ENCODE data around the gene PGLYRP2.

PGLYRP2 gene

DNA sequence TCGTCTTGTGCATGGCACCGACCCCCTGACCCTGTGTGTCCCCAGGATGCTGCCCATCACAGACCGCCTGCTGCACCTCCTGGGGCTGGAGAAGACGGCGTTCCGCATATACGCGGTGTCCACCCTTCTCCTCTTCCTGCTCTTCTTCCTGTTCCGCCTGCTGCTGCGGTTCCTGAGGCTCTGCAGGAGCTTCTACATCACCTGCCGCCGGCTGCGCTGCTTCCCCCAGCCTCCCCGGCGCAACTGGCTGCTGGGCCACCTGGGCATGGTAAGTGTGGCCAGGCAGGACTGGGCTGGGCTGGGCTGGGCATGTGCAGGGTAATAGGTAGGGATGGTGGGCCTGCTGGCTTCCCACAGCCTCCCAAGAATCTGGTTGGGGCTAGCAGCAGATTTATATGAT, 46.0 kb upstream of the PGLYRP2 start:
- Histone ChIP-seq H3K36me3 (replicated peaks; ENCODE audit: low read depth, low read length) (no peaks in the 10 kb centered on the region), H3K4me2 (ENCODE audit: low read length) (no peak overlapping the region), H3K9ac (ENCODE audit: low read length) (no peak overlapping the region), H2AFZ (ENCODE audit: low read depth, low read length) (no peak overlapping the region), H3K27me3 (ENCODE audit: low read depth, low read length) (0 out of 2 replicates have a peak, but pooled peaks cover 4% of the 10 kb centered on the region), H3K9me3 (ENCODE audit: insufficient read depth, low read length) (0 out of 2 replicates have a peak, but pooled peaks cover 1% of the 10 kb centered on the region), H3K79me2 (ENCODE audit: low read length) (no peaks in the 10 kb centered on the region), H3K4me3 (ENCODE audit: low read length) (no peak overlapping the region), H3K4me1 (ENCODE audit: low read length) (no peaks in the 10 kb centered on the region), H3K27ac (ENCODE audit: low read length) (no peak overlapping the region), H4K20me1 (ENCODE audit: insufficient read depth, low read length) (no peaks in the 10 kb centered on the region)
- TF ChIP-seq, protein P1, sequence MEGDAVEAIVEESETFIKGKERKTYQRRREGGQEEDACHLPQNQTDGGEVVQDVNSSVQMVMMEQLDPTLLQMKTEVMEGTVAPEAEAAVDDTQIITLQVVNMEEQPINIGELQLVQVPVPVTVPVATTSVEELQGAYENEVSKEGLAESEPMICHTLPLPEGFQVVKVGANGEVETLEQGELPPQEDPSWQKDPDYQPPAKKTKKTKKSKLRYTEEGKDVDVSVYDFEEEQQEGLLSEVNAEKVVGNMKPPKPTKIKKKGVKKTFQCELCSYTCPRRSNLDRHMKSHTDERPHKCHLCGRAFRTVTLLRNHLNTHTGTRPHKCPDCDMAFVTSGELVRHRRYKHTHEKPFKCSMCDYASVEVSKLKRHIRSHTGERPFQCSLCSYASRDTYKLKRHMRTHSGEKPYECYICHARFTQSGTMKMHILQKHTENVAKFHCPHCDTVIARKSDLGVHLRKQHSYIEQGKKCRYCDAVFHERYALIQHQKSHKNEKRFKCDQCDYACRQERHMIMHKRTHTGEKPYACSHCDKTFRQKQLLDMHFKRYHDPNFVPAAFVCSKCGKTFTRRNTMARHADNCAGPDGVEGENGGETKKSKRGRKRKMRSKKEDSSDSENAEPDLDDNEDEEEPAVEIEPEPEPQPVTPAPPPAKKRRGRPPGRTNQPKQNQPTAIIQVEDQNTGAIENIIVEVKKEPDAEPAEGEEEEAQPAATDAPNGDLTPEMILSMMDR (IDR thresholded peaks at IDR 0.05; ENCODE audit: low read depth, low read length), result no peak
- TF ChIP-seq EZH2phosphoT487 (IDR thresholded peaks at IDR 0.05; ENCODE audit: low read depth), result no peak

DNA sequence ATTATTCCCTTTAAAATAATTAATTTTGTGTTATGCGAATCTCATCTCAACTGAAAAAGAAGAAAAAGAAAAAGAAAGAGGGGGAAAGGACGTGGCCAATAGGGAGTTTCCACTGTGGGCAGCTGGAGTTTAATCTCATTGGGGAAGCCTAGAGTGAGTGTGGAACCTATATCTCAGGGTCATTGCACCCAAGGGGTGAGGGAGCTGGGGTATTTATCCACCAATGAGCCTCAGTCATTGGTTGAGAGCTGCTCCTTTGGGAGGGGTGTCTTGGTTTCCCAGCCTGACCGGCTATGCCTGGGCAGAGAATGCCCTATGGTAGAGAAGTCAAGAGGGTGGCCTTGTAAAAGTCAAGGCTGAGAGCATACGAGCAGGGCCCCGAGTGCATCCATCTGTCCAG, 45.5 kb upstream of the PGLYRP2 start:
- no peak for TF ChIP-seq EZH2phosphoT487 (IDR thresholded peaks at IDR 0.05; ENCODE audit: low read depth)
- TF ChIP-seq, protein P1 (IDR thresholded peaks at IDR 0.05; ENCODE audit: low read depth, low read length), result no peak
- no peak overlapping the region for H3K27ac ChIP-seq (ENCODE audit: low read length)
- H4K20me1 ChIP-seq (ENCODE audit: insufficient read depth, low read length), result no peaks in the 10 kb centered on the region
- no peaks in the 10 kb centered on the region for H3K4me1 ChIP-seq (ENCODE audit: low read length)
- H3K79me2 ChIP-seq (ENCODE audit: low read length), result no peaks in the 10 kb centered on the region
- H2AFZ ChIP-seq (ENCODE audit: low read depth, low read length), result no peak overlapping the region
- no peak overlapping the region for H3K4me2 ChIP-seq (ENCODE audit: low read length)
- no peak overlapping the region for H3K9ac ChIP-seq (ENCODE audit: low read length)
- 0 out of 2 replicates have a peak, but pooled peaks cover 4% of the 10 kb centered on the region for H3K27me3 ChIP-seq (ENCODE audit: low read depth, low read length)
- no peaks in the 10 kb centered on the region for H3K9me3 ChIP-seq (ENCODE audit: insufficient read depth, low read length)
- no peak overlapping the region for H3K4me3 ChIP-seq (ENCODE audit: low read length)
- no peaks in the 10 kb centered on the region for H3K36me3 ChIP-seq (replicated peaks; ENCODE audit: low read depth, low read length)

DNA sequence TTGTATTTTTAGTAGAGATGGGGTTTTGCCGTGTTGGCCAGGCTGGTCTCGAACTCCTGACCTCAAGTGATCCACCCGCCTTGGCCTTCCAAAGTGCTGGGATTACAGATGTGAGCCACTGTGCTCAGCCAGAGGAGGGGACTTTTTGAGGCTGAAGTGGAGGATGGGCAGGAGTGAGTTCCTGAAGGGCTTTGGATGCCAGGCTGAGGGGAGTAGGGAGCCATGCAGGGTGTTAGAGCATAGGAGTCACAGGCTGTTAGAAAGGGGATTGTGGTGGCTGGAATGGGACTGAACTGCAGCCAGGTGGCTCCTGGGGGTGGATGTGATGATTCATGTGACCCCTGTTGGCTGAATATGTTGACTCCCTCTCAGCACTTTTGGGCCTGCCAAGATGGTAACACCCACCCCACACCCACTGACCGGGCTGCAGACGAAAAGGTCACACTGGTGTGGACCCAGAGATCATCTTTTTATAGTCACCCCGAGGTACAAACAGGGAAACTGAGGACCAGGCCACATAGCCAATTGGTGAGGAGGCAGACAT, 40.2 kb upstream of the PGLYRP2 start:
- H4K20me1 ChIP-seq (ENCODE audit: insufficient read depth, low read length), result no peaks in the 10 kb centered on the region
- H3K27me3 ChIP-seq (ENCODE audit: low read depth, low read length), result 0 out of 2 replicates have a peak, but pooled peaks cover 4% of the 10 kb centered on the region
- no peaks in the 10 kb centered on the region for H3K79me2 ChIP-seq (ENCODE audit: low read length)
- no peak overlapping the region for H3K27ac ChIP-seq (ENCODE audit: low read length)
- H3K9me3 ChIP-seq (ENCODE audit: insufficient read depth, low read length), result peaks cover 12% of the 10 kb centered on the region
- no peaks in the 10 kb centered on the region for H3K36me3 ChIP-seq (replicated peaks; ENCODE audit: low read depth, low read length)
- no peak overlapping the region for H3K9ac ChIP-seq (ENCODE audit: low read length)
- no peak overlapping the region for H2AFZ ChIP-seq (ENCODE audit: low read depth, low read length)
- H3K4me2 ChIP-seq (ENCODE audit: low read length), result no peak overlapping the region
- no peak overlapping the region for H3K4me3 ChIP-seq (ENCODE audit: low read length)
- TF ChIP-seq EZH2phosphoT487 (IDR thresholded peaks at IDR 0.05; ENCODE audit: low read depth), result no peak
- TF ChIP-seq, protein P1 (IDR thresholded peaks at IDR 0.05; ENCODE audit: low read depth, low read length), result no peak
- H3K4me1 ChIP-seq (ENCODE audit: low read length), result no peaks in the 10 kb centered on the region

DNA sequence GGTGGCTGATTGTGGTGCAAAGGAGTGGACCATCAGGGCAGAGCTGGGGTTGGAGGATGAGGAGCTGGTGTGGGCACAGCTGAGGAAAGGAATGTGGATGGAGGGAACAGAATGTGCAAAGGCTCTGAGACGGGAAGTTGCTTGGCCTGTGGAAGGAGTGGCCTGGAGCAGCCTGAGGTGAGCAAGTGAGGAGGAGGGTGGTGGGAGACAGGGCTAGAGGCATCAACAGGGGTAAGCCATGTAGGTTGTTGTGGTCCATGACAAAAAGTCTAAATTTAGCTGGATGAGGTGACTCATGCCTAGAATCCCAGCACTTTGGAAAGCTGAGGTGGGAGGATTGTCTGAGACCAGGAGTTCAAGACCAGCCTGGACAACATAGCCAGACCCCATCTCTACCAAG, 38.5 kb upstream of the PGLYRP2 start:
- no peaks in the 10 kb centered on the region for H3K27me3 ChIP-seq (ENCODE audit: low read depth, low read length)

More for the DNA sequence above, 38.5 kb upstream of the PGLYRP2 start:
- Histone ChIP-seq H3K27ac (ENCODE audit: low read length) (no peak overlapping the region), H2AFZ (ENCODE audit: low read depth, low read length) (no peak overlapping the region), H3K36me3 (replicated peaks; ENCODE audit: low read depth, low read length) (no peaks in the 10 kb centered on the region), H3K79me2 (ENCODE audit: low read length) (no peaks in the 10 kb centered on the region), H3K4me3 (ENCODE audit: low read length) (no peak overlapping the region), H3K4me2 (ENCODE audit: low read length) (no peak overlapping the region), H3K4me1 (ENCODE audit: low read length) (no peaks in the 10 kb centered on the region), H4K20me1 (ENCODE audit: insufficient read depth, low read length) (no peaks in the 10 kb centered on the region), H3K9me3 (ENCODE audit: insufficient read depth, low read length) (peaks cover 12% of the 10 kb centered on the region), H3K9ac (ENCODE audit: low read length) (no peak overlapping the region)
- no peak for TF ChIP-seq EZH2phosphoT487 (IDR thresholded peaks at IDR 0.05; ENCODE audit: low read depth)
- TF ChIP-seq, protein P1 (IDR thresholded peaks at IDR 0.05; ENCODE audit: low read depth, low read length), result no peak

Measured in OCI-LY3 (cell line).